ENCODE measurements around the gene ALKBH7.

ALKBH7 gene

DNA sequence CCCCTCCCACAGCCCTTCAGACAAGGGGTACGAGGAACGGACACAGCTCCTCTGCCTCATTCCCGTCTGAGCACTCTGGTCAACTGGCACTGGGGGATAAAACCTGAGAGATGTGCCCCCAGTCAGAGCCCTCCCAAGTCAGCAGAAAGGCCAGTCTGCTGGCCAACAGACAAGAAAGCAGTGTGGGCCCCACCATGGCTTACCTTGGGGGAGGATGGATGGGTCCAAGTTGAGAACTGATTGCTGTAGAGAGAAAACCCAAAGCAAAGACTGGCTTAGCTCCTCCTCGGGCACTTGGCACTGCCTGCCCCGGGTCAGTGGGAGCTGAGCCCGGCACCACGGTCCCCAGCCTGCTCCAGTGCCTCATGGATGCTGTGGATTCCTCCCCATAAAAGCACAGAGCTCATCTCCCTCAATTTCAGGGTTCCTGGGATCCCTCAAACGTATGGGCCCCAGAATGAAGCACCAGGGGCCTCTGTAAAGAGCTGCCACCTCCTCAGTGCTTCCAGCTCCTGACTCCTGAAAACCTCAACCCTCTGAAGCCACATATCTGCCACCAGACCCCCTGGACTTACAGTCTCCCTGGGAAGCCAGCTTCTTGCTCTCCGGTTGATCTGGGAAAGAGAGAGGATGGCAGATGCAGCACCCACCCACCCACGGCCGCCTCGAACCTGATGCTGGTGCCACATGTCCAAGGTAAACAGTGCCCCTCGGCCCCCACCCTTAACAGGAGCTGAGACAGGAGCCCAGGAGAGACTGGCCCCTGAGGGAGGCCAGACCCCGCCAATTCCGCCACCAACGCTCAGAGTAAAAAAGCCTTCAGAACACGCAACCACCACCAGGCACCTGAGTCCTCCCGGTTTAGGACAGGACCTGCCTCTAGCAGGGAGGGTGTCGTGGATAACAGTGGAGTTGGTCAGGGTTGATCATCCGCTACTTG, 48.8 kb downstream of the ALKBH7 start:
- no peak overlapping the region for H3K4me3 ChIP-seq (ENCODE audit: low read depth, low read length)
- TF ChIP-seq, protein P1, sequence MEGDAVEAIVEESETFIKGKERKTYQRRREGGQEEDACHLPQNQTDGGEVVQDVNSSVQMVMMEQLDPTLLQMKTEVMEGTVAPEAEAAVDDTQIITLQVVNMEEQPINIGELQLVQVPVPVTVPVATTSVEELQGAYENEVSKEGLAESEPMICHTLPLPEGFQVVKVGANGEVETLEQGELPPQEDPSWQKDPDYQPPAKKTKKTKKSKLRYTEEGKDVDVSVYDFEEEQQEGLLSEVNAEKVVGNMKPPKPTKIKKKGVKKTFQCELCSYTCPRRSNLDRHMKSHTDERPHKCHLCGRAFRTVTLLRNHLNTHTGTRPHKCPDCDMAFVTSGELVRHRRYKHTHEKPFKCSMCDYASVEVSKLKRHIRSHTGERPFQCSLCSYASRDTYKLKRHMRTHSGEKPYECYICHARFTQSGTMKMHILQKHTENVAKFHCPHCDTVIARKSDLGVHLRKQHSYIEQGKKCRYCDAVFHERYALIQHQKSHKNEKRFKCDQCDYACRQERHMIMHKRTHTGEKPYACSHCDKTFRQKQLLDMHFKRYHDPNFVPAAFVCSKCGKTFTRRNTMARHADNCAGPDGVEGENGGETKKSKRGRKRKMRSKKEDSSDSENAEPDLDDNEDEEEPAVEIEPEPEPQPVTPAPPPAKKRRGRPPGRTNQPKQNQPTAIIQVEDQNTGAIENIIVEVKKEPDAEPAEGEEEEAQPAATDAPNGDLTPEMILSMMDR (conservative IDR thresholded peaks at IDR 0.05; ENCODE audit: low read depth, low read length): no peak
- DNase-seq (ENCODE audit: low read depth): no peak

DNA sequence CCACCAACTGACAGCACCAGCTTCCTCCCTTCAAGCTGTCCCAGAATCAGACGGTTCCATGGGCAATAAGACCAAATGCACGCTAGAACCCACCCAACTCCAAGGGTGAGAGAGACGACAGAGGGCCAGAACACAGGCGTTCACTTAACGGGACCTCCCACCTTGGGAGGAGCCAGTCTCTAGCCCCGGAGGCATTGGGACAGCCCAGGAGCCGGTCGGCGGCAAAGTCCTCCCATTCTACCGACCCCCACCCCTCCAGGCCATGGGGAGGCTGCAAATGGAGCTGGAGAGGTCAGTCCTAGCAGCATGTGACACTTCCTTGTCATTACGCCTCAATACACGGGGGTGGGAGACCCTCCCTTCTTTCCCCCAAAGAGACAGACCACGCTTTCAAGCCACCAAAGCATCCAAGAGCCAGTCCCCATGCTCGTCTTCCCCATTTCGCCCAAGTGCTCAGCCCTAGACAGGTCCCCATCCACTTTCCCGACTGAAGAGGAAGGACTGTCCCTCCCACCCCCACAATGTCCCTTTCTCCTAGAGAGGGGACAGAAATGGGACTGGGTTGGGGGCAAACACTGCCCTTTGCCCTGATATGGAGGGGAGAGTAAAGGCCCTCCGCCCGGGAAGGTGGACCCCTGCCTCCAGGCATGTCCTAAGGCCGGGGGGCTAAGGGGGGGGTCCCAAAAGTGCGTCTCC, 51.1 kb downstream of the ALKBH7 start:
- peak overlapping the region; percentile 85 for H3K4me3 ChIP-seq (ENCODE audit: low read depth, low read length)
- TF ChIP-seq, protein P1 (conservative IDR thresholded peaks at IDR 0.05; ENCODE audit: low read depth, low read length): no peak
- DNase-seq (ENCODE audit: low read depth): peak; percentile 66

DNA sequence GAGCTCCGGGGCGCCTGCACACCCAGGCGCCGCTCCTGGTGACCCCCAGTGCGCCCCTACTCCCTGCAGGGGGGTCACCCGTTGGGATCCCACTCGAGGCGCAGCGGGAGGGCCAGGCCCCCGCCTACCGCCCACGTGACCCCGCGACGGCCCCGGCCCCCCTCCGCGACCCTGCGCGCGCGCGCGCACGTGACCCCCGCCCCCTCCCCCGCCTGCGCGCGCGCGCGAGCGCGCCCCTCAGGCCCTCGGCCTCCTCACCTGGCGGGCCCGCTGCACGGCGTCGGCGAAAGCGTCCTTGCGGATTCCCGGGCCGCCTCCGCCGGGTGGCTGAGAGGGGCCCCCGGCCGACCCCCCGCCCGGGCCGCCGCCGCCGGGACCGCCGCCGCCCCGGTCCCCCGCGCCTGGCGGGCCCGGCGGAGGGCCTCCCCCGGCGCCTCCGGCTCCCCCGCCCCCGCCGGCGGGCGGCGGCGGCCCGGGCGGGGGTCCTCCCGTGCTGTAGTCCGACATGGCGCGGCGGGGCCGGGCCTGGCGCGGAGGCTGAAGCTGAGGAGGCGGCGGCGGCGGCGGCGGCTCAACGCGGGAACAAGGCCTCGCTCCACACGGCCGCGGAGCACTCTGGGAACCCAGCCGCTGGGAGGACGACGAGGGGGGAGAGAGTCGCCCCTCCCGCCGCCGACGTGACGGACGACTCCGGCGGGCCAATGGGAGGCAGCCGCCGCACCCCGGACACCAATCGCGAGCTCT, 51.8 kb downstream of the ALKBH7 start, which contains the start of gene KHSRP:
KHSRP (minus strand) TSS at position 617 of the 744 bp plus-strand sequence; CDS start at position 507, 110 bp downstream.
- no peak for DNase-seq (ENCODE audit: low read depth)
- TF ChIP-seq, protein P1 (conservative IDR thresholded peaks at IDR 0.05; ENCODE audit: low read depth, low read length): no peak
- peak within 1 kb of the TSS; percentile 85 for H3K4me3 ChIP-seq (ENCODE audit: low read depth, low read length)
